ENCODE data around the gene MRAS.
A peak's percentile ranks its signal among the peaks of the same experiment; 100 is the strongest.

MRAS gene

GRCh38 chr3:138394686-138395085 lies 46.3 kb downstream of the MRAS start:
- TF ChIP-seq YY1 (IDR thresholded peaks at IDR 0.05; ENCODE audit: low read depth) (no peak), TCF12 (IDR thresholded peaks at IDR 0.05; ENCODE audit: low read depth) (no peak), EP300 (IDR thresholded peaks at IDR 0.05; ENCODE audit: borderline replicate concordance) (no peak), TAF1 (IDR thresholded peaks at IDR 0.05; ENCODE audit: low read depth) (no peak), CREB1 (IDR thresholded peaks at IDR 0.05; ENCODE audit: low read depth) (no peak), NFIC (IDR thresholded peaks at IDR 0.05) (no peak), EGR1 (IDR thresholded peaks at IDR 0.05) (no peak), USF1 (IDR thresholded peaks at IDR 0.05) (no peak)
- TF ChIP-seq, protein P1, sequence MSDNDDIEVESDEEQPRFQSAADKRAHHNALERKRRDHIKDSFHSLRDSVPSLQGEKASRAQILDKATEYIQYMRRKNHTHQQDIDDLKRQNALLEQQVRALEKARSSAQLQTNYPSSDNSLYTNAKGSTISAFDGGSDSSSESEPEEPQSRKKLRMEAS (IDR thresholded peaks at IDR 0.05): no peak

GRCh38 chr3:138395865-138396751 lies 47.7 kb downstream of the MRAS start:
- TF ChIP-seq TEAD4 (IDR thresholded peaks at IDR 0.05): no peak
- TF ChIP-seq CREB1 (IDR thresholded peaks at IDR 0.05; ENCODE audit: low read depth): no peak
- TF ChIP-seq TAF1 (IDR thresholded peaks at IDR 0.05; ENCODE audit: low read depth): no peak
- TF ChIP-seq FOXM1 (IDR thresholded peaks at IDR 0.05; ENCODE audit: borderline replicate concordance, low read depth): no peak
- TF ChIP-seq ZBTB7A (IDR thresholded peaks at IDR 0.05; ENCODE audit: low read depth): no peak
- no peak for TF ChIP-seq NFIC (IDR thresholded peaks at IDR 0.05)

- no peak for TF ChIP-seq EP300 (IDR thresholded peaks at IDR 0.05; ENCODE audit: borderline replicate concordance)
- no peak for TF ChIP-seq TEAD4 (IDR thresholded peaks at IDR 0.05)
- TF ChIP-seq CREB1 (IDR thresholded peaks at IDR 0.05; ENCODE audit: low read depth): no peak
Measured at GRCh38 chr3:138396752-138397410, 48.5 kb downstream of the MRAS start.

DNA sequence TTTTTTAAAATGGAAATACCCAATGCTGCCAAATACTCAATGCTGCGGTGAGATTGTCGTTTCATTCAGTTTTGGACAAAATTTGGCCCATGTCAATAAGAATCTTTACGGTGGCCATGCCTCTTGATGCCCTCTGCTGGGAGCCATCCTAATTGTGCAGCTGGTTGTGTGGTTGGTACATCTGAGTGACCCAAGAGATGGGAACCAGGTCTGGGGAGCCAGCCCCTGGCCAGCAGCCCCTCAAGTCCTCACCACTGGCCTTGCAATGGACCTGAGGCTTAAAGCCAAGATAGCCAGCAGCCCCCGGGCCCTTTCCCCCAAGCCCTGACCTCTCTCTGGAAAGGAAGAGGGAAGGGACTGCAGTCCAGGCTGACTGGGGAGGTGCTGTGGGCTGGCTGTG lies 49.6 kb downstream of the MRAS start:
- peak; percentile 21; the same call in 1 of the 2 replicates for TF ChIP-seq RAD21 (IDR thresholded peaks at IDR 0.05; ENCODE audit: low read depth)
- TF ChIP-seq, protein P1 (IDR thresholded peaks at IDR 0.05): no peak
- no peak for TF ChIP-seq CREB1 (IDR thresholded peaks at IDR 0.05; ENCODE audit: low read depth)
- no peak for TF ChIP-seq EP300 (IDR thresholded peaks at IDR 0.05; ENCODE audit: borderline replicate concordance)

- TF ChIP-seq CEBPB (IDR thresholded peaks at IDR 0.05) (no peak), TAF1 (IDR thresholded peaks at IDR 0.05; ENCODE audit: low read depth) (no peak), EGR1 (IDR thresholded peaks at IDR 0.05) (no peak), NFIC (IDR thresholded peaks at IDR 0.05) (no peak), RAD21 (IDR thresholded peaks at IDR 0.05; ENCODE audit: low read depth) (no peak), USF1 (IDR thresholded peaks at IDR 0.05) (no peak), FOXM1 (IDR thresholded peaks at IDR 0.05; ENCODE audit: borderline replicate concordance, low read depth) (no peak), TCF12 (IDR thresholded peaks at IDR 0.05; ENCODE audit: low read depth) (no peak), EP300 (IDR thresholded peaks at IDR 0.05; ENCODE audit: borderline replicate concordance) (no peak), YY1 (IDR thresholded peaks at IDR 0.05; ENCODE audit: low read depth) (no peak), ZBTB7A (IDR thresholded peaks at IDR 0.05; ENCODE audit: low read depth) (no peak), TEAD4 (IDR thresholded peaks at IDR 0.05) (no peak), CREB1 (IDR thresholded peaks at IDR 0.05; ENCODE audit: low read depth) (no peak)
- TF ChIP-seq, protein P1 (IDR thresholded peaks at IDR 0.05): no peak
- TF ChIP-seq, protein P2, sequence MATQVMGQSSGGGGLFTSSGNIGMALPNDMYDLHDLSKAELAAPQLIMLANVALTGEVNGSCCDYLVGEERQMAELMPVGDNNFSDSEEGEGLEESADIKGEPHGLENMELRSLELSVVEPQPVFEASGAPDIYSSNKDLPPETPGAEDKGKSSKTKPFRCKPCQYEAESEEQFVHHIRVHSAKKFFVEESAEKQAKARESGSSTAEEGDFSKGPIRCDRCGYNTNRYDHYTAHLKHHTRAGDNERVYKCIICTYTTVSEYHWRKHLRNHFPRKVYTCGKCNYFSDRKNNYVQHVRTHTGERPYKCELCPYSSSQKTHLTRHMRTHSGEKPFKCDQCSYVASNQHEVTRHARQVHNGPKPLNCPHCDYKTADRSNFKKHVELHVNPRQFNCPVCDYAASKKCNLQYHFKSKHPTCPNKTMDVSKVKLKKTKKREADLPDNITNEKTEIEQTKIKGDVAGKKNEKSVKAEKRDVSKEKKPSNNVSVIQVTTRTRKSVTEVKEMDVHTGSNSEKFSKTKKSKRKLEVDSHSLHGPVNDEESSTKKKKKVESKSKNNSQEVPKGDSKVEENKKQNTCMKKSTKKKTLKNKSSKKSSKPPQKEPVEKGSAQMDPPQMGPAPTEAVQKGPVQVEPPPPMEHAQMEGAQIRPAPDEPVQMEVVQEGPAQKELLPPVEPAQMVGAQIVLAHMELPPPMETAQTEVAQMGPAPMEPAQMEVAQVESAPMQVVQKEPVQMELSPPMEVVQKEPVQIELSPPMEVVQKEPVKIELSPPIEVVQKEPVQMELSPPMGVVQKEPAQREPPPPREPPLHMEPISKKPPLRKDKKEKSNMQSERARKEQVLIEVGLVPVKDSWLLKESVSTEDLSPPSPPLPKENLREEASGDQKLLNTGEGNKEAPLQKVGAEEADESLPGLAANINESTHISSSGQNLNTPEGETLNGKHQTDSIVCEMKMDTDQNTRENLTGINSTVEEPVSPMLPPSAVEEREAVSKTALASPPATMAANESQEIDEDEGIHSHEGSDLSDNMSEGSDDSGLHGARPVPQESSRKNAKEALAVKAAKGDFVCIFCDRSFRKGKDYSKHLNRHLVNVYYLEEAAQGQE (IDR thresholded peaks at IDR 0.05; ENCODE audit: low read depth): no peak
Measured at GRCh38 chr3:138398791-138399575, 50.6 kb downstream of the MRAS start.

- TF ChIP-seq EP300 (IDR thresholded peaks at IDR 0.05; ENCODE audit: borderline replicate concordance): no peak
- no peak for TF ChIP-seq CEBPB (IDR thresholded peaks at IDR 0.05)
- no peak for TF ChIP-seq CREB1 (IDR thresholded peaks at IDR 0.05; ENCODE audit: low read depth)
- TF ChIP-seq TCF12 (IDR thresholded peaks at IDR 0.05; ENCODE audit: low read depth): no peak
Measured at GRCh38 chr3:138399766-138400165, 51.4 kb downstream of the MRAS start.

GRCh38 chr3:138400651-138401070 lies 52.3 kb downstream of the MRAS start:
- TF ChIP-seq EP300 (IDR thresholded peaks at IDR 0.05; ENCODE audit: borderline replicate concordance) (no peak), RAD21 (IDR thresholded peaks at IDR 0.05; ENCODE audit: low read depth) (no peak), TEAD4 (IDR thresholded peaks at IDR 0.05) (no peak), USF1 (IDR thresholded peaks at IDR 0.05) (no peak), TAF1 (IDR thresholded peaks at IDR 0.05; ENCODE audit: low read depth) (no peak), EGR1 (IDR thresholded peaks at IDR 0.05) (no peak), FOXM1 (IDR thresholded peaks at IDR 0.05; ENCODE audit: borderline replicate concordance, low read depth) (no peak), CREB1 (IDR thresholded peaks at IDR 0.05; ENCODE audit: low read depth) (no peak), ZBTB7A (IDR thresholded peaks at IDR 0.05; ENCODE audit: low read depth) (no peak), CEBPB (IDR thresholded peaks at IDR 0.05) (no peak), YY1 (IDR thresholded peaks at IDR 0.05; ENCODE audit: low read depth) (no peak), TCF12 (IDR thresholded peaks at IDR 0.05; ENCODE audit: low read depth) (no peak), NFIC (IDR thresholded peaks at IDR 0.05) (no peak)
- TF ChIP-seq, protein P1 (IDR thresholded peaks at IDR 0.05): no peak
- TF ChIP-seq, protein P2 (IDR thresholded peaks at IDR 0.05; ENCODE audit: low read depth): no peak
